ENCODE measurements around the gene EID2B.

DNA sequence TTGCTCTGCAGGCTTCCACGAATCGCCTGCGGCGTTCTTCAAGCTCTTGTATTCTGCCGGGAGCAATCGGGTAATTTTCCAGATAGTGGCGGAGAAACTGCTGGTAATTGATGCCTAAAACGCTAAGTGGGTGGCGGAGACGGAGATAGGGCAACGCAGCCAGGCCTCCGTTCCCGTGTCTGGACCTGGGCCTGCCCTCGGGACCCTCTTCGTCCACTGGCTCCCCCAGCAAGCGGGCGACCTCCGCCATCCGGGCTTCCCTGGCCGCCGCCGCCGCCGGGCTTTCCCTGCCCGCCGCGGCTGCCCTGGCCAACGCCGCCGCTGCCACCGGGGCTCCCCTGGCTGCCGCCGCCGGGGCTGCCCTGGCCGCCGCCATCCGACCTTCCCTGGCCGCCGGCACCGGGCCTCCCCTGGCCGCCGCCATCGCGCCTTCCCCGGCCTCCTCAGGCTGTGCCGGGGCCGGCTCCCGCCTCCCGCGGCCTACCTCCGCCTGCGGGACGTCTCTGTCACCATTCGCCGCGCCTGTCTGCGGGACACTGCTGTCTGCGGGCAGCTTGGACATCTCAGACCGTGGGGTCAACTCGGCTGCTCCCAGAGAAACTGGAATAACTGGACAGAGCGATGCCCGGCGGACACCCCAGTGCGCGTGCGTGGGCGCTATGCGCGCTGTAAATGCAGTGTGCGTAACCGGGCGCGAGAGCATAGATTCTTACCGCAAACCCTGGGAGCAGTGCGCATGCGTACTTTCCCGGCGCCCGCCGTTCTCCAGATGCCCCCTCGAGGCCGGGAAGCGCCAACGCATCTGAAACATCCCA, 7.1 kb upstream of the EID2B start, which contains the start of gene EID2:
- TF ChIP-seq POLR2A (IDR thresholded peaks at IDR 0.05; ENCODE audit: low read length) (peak; percentile 77), GATA1 (IDR thresholded peaks at IDR 0.05; ENCODE audit: low read depth, low read length) (no peak)

All from erythroblast (primary cell).